OCI-LY3 (cell line): ENCODE data around the gene EMID1.

Experiments
- CTCF ChIP-seq: fragments of 200-600, 300-600 bp; sonication (generic); IDR thresholded peaks from 2 replicates; pipeline ENCODE4 v1.5.1; 2014; ENCODE audit warnings: antibody characterized with exemption, low read length, low read depth
- EZH2phosphoT487 ChIP-seq: fragments of 200-600 bp; shearing (Covaris generic); IDR thresholded peaks from 2 replicates; pipeline ENCODE4 v1.6.1; 2018; ENCODE audit warnings: antibody characterized with exemption, mixed run types, low read depth

- no peak for TF ChIP-seq CTCF
- TF ChIP-seq EZH2phosphoT487: no peak
These were observed 10.4 kb upstream of the EMID1 start for GRCh38 chr22:29195118-29195963.
